Thyroid gland (tissue), 4 donors: ENCODE data around the gene LPP. TPM values are rescaled to one million over a fixed set of nuclear protein-coding genes. Genes with fewer than 3 reads are reported as not detected.
A peak's percentile ranks its signal among the peaks of the same experiment; 100 is the strongest.

ENCODE experiments used
- DNase-seq, 2 donors: peaks; one replicate each; pipeline ENCODE4 v3.0.0-alpha.2; 2019
- H3K27ac ChIP-seq, 3 donors: fragments of 200-600 bp; sonication (generic); 1 replicate in 2 of 3; 2 replicates in 1 of 3; pipeline ENCODE4 v1.5.1; 2016 to 2019; ENCODE audit warnings: mild to moderate bottlenecking in 1 of 3, moderate library complexity in 1 of 3
- H3K27me3 ChIP-seq: fragments of 200-600 bp; sonication (generic); one replicate; pipeline ENCODE4 v1.5.1; 2019
- H3K36me3 ChIP-seq, 2 donors: fragments of 200-600 bp; sonication (generic); one replicate each; pipeline ENCODE4 v1.5.1; 2016 to 2019
- H3K4me1 ChIP-seq, 2 donors: fragments of 200-600 bp; sonication (generic); one replicate each; pipeline ENCODE4 v1.5.1; 2017 to 2019
- H3K4me3 ChIP-seq, 3 donors: fragments of 200-600 bp; sonication (generic); replicated peaks in 1 of 3; 1 replicate in 2 of 3; 2 replicates in 1 of 3; pipeline ENCODE4 v1.5.1; 2016; ENCODE audit warnings: mild to moderate bottlenecking in 1 of 3
- H3K9me3 ChIP-seq: fragments of 200-600 bp; sonication (generic); one replicate; pipeline ENCODE4 v1.5.1; 2017
- CTCF ChIP-seq, 6 experiments: fragments of 200-600 bp in 3 of 6; fragments of 450-650 bp in 3 of 6; sonication (generic) in 3 of 6; IDR thresholded peaks; one replicate each; pipeline ENCODE4 v1.5.1; 2016 to 2019; ENCODE audit warnings: antibody characterized with exemption in 6 of 6, mild to moderate bottlenecking in 2 of 6, inconsistent platforms in 1 of 6, moderate library complexity in 1 of 6
- POLR2A ChIP-seq, 2 donors: fragments of 450-650 bp; IDR thresholded peaks; one replicate each; pipeline ENCODE4 v1.6.1; 2017; ENCODE audit warnings: antibody characterized with exemption in 2 of 2, mild to moderate bottlenecking in 2 of 2, moderate library complexity in 1 of 2
- WGBS, 2 donors: methylation state at CpG; one replicate each; pipeline ENCODE4 v1.1.5; 2017; 5-methylcytosine and 5-hydroxymethylcytosine counted together
- intact Hi-C: fragments of 100-400 bp; cut with DNase I; formaldehyde crosslinking; loops from one replicate; pipeline ENCODE4 v1.15.1; 2023
- total RNA-seq, 4 donors: library from RNA; depleted of rRNA; stranded (reverse); fragments of >200 nt; gene quantifications; one replicate each; pipeline ENCODE4 v1.2.3, GENCODE V29; 2016

Gene LPP
- total RNA-seq, 4 donors from 2014 or later = 79.0 to 141 (median 82.8) TPM

- DNase-seq = no peak
- intact Hi-C loops = no loop called here
- Histone ChIP-seq H3K4me1 (peaks cover 11 to 34% of the 10 kb centered on the region in 2 donors), H3K36me3 (no peaks in the 10 kb centered on the region), H3K27me3 (no peaks in the 10 kb centered on the region), H3K9me3 (no peaks in the 10 kb centered on the region), H3K4me3 (no peak overlapping the region), H3K27ac (no peak overlapping the region)
- TF ChIP-seq POLR2A (IDR thresholded peaks at IDR 0.05) (no peak), CTCF (IDR thresholded peaks at IDR 0.05) (no peak)
- WGBS, 2 donors = 50 to 57% methylated on average over 3 of the region's 3 CpGs
These were observed 777.1 kb downstream of the LPP start for GRCh38 chr3:188931036-188931435.

GRCh38 chr3:188931531-188931930 lies 777.6 kb downstream of the LPP start:
- H3K9me3 ChIP-seq = no peaks in the 10 kb centered on the region
- intact Hi-C loops = no loop called here
- no peak overlapping the region for H3K4me3 ChIP-seq
- H3K27me3 ChIP-seq = no peaks in the 10 kb centered on the region
- peak; percentile 27 to 39 for DNase-seq
- TF ChIP-seq POLR2A (IDR thresholded peaks at IDR 0.05) = no peak
- TF ChIP-seq CTCF (IDR thresholded peaks at IDR 0.05) = no peak
- no peak overlapping the region for H3K27ac ChIP-seq
- 59 to 62% methylated on average over 3 of the region's 3 CpGs for WGBS, 2 donors
- H3K4me1 ChIP-seq = peaks cover 8 to 31% of the 10 kb centered on the region in 2 donors
- H3K36me3 ChIP-seq = no peaks in the 10 kb centered on the region

GRCh38 chr3:188934989-188935388 lies 781.0 kb downstream of the LPP start:
- Histone ChIP-seq H3K9me3 (no peaks in the 10 kb centered on the region), H3K27ac (no peak overlapping the region), H3K36me3 (no peaks in the 10 kb centered on the region), H3K4me1 (peaks cover 5 to 12% of the 10 kb centered on the region in 2 donors), H3K4me3 (no peak overlapping the region), H3K27me3 (no peaks in the 10 kb centered on the region)
- TF ChIP-seq CTCF (IDR thresholded peaks at IDR 0.05) (no peak), POLR2A (IDR thresholded peaks at IDR 0.05) (no peak)
- intact Hi-C loops = no loop called here
- WGBS, 2 donors = 94 to 95% methylated on average over 5 of the region's 5 CpGs
- no peak for DNase-seq

GRCh38 chr3:188936597-188937107 lies 782.7 kb downstream of the LPP start:
- no peak overlapping the region for H3K27ac ChIP-seq
- DNase-seq = no peak
- H3K9me3 ChIP-seq = no peaks in the 10 kb centered on the region
- no peak overlapping the region for H3K4me3 ChIP-seq
- H3K4me1 ChIP-seq = peaks cover 10 to 17% of the 10 kb centered on the region in 2 donors
- no peak for TF ChIP-seq POLR2A (IDR thresholded peaks at IDR 0.05)
- TF ChIP-seq CTCF (IDR thresholded peaks at IDR 0.05) = no peak
- intact Hi-C loops = no loop called here
- H3K27me3 ChIP-seq = no peaks in the 10 kb centered on the region
- whole genome bisulfite sequencing, 2 donors = 94 to 97% methylated on average over 3 of the region's 3 CpGs
- H3K36me3 ChIP-seq = no peaks in the 10 kb centered on the region

- intact Hi-C loops = no loop called here
These were observed 783.4 kb downstream of the LPP start for GRCh38 chr3:188937389-188937788.

More at GRCh38 chr3:188937389-188937788, 783.4 kb downstream of the LPP start:
- DNase-seq = no peak
- H3K27me3 ChIP-seq = no peaks in the 10 kb centered on the region
- no peaks in the 10 kb centered on the region for H3K36me3 ChIP-seq
- 64 to 72% methylated on average over 7 of the region's 7 CpGs for WGBS, 2 donors
- H3K4me1 ChIP-seq = peaks cover 10 to 17% of the 10 kb centered on the region in 2 donors
- no peak overlapping the region for H3K4me3 ChIP-seq
- no peak overlapping the region for H3K27ac ChIP-seq
- H3K9me3 ChIP-seq = no peaks in the 10 kb centered on the region
- TF ChIP-seq POLR2A (IDR thresholded peaks at IDR 0.05) = no peak
- no peak for TF ChIP-seq CTCF (IDR thresholded peaks at IDR 0.05)
